Astrocyte (in vitro differentiated cells and primary cell): ENCODE results near the gene CDH13. TPM values are rescaled to one million over a fixed set of nuclear protein-coding genes. Genes with fewer than 3 reads are reported as not detected.

ENCODE experiments used
- DNase-seq: peaks from one replicate; pipeline ENCODE4 v3.0.0-alpha.2; 2010; ENCODE audit warnings: low read depth
- FAIRE-seq: peaks from 2 replicates; lab custom pipeline; 2011; peaks lifted over from hg19 to GRCh38; lab: Jason Lieb, UNC
- H2AFZ ChIP-seq: 2 replicates; pipeline ENCODE4 v1.6.0; 2012; ENCODE audit warnings: low read depth, low read length, inconsistent platforms
- H3K27ac ChIP-seq: 2 replicates; pipeline ENCODE4 v1.5.1; 2011; ENCODE audit warnings: low read depth, low read length, inconsistent platforms
- H3K27me3 ChIP-seq: 2 replicates; pipeline ENCODE4 v1.6.0; 2011; ENCODE audit warnings: low read length, inconsistent platforms; ENCODE audit not compliant: insufficient read depth
- H3K36me3 ChIP-seq: 2 replicates; pipeline ENCODE4 v1.5.1; 2011; ENCODE audit warnings: low read length, inconsistent platforms; ENCODE audit not compliant: insufficient read depth
- H3K4me1 ChIP-seq: 2 replicates; pipeline ENCODE4 v1.5.1; 2011; ENCODE audit warnings: low read length, inconsistent platforms; ENCODE audit not compliant: insufficient read depth
- H3K4me2 ChIP-seq: 2 replicates; pipeline ENCODE4 v1.6.0; 2012; ENCODE audit warnings: low read length, inconsistent platforms
- H3K4me3 ChIP-seq: 2 replicates; pipeline ENCODE4 v1.5.1; 2011; ENCODE audit warnings: low read depth, mild to moderate bottlenecking, low read length, inconsistent platforms; ENCODE audit not compliant: insufficient read depth
- H3K79me2 ChIP-seq: 2 replicates; pipeline ENCODE4 v1.6.0; 2012; ENCODE audit warnings: mild to moderate bottlenecking, low read length, inconsistent platforms; ENCODE audit not compliant: insufficient read depth
- H3K9ac ChIP-seq: 2 replicates; pipeline ENCODE4 v1.6.0; 2012; ENCODE audit warnings: mild to moderate bottlenecking, low read length, inconsistent platforms
- H3K9me3 ChIP-seq: 2 replicates; pipeline ENCODE4 v1.5.1; 2012; ENCODE audit warnings: low read depth, mild to moderate bottlenecking, low read length, inconsistent platforms; ENCODE audit not compliant: insufficient read depth
- H4K20me1 ChIP-seq: 2 replicates; pipeline ENCODE4 v1.6.0; 2012; ENCODE audit warnings: low read length, inconsistent platforms; ENCODE audit not compliant: insufficient read depth
- H3K27ac Mint-ChIP-seq: one replicate; pipeline ENCODE4 v1.8.0; 2021; ENCODE audit warnings: mild to moderate bottlenecking, mixed read lengths; ENCODE audit not compliant: unreplicated experiment
- H3K27me3 Mint-ChIP-seq: one replicate; pipeline ENCODE4 v1.8.0; 2021; ENCODE audit warnings: low read depth, mixed read lengths; ENCODE audit not compliant: unreplicated experiment
- H3K36me3 Mint-ChIP-seq: one replicate; pipeline ENCODE4 v1.8.0; 2021; ENCODE audit warnings: low read depth, mixed read lengths; ENCODE audit not compliant: unreplicated experiment
- H3K4me1 Mint-ChIP-seq: one replicate; pipeline ENCODE4 v1.8.0; 2021; ENCODE audit warnings: low read depth, mixed read lengths; ENCODE audit not compliant: unreplicated experiment
- H3K4me3 Mint-ChIP-seq: one replicate; pipeline ENCODE4 v1.8.0; 2021; ENCODE audit warnings: mild to moderate bottlenecking, moderate library complexity, mixed read lengths; ENCODE audit not compliant: unreplicated experiment
- H3K9me3 Mint-ChIP-seq: one replicate; pipeline ENCODE4 v1.8.0; 2021; ENCODE audit warnings: mild to moderate bottlenecking, mixed read lengths; ENCODE audit not compliant: unreplicated experiment
- CTCF ChIP-seq: IDR thresholded peaks from 2 replicates; pipeline ENCODE4 v1.5.1; 2011; ENCODE audit warnings: low read depth, mild to moderate bottlenecking, inconsistent platforms, low read length, moderate library complexity; ENCODE audit not compliant: insufficient read depth
- EZH2 ChIP-seq: IDR thresholded peaks from 2 replicates; pipeline ENCODE4 v1.6.1; 2012; ENCODE audit warnings: mild to moderate bottlenecking, low read length, inconsistent platforms; ENCODE audit not compliant: insufficient read depth
- total RNA-seq: library from RNA; stranded (reverse); gene quantifications from 2 replicates; pipeline ENCODE4 v1.2.1, GENCODE V29; 2021

CDH13 gene
- total RNA-seq, 1 donor from 2014 or later: 41.7 TPM

GRCh38 chr16:83258366-83258928, 631.7 kb downstream of the CDH13 start:
- Histone ChIP-seq H3K4me2 (no peak overlapping the region), H3K79me2 (no peaks in the 10 kb centered on the region), H3K27ac (no peak overlapping the region), H3K4me1 (no peaks in the 10 kb centered on the region), H4K20me1 (no peaks in the 10 kb centered on the region), H2AFZ (no peak overlapping the region), H3K36me3 (no peaks in the 10 kb centered on the region), H3K9ac (no peak overlapping the region), H3K4me3 (no peak overlapping the region), H3K27me3 (no peaks in the 10 kb centered on the region), H3K9me3 (no peaks in the 10 kb centered on the region)
- H3K36me3 Mint-ChIP-seq: no peaks in the 10 kb centered on the region
- TF ChIP-seq EZH2: no peak
- H3K4me1 Mint-ChIP-seq: no peaks in the 10 kb centered on the region
- H3K27me3 Mint-ChIP-seq: peaks cover 10% of the 10 kb centered on the region
- no peak overlapping the region for H3K27ac Mint-ChIP-seq
- no peak overlapping the region for H3K4me3 Mint-ChIP-seq
- FAIRE-seq (no peak), DNase-seq (no peak)
- no peaks in the 10 kb centered on the region for H3K9me3 Mint-ChIP-seq

DNA sequence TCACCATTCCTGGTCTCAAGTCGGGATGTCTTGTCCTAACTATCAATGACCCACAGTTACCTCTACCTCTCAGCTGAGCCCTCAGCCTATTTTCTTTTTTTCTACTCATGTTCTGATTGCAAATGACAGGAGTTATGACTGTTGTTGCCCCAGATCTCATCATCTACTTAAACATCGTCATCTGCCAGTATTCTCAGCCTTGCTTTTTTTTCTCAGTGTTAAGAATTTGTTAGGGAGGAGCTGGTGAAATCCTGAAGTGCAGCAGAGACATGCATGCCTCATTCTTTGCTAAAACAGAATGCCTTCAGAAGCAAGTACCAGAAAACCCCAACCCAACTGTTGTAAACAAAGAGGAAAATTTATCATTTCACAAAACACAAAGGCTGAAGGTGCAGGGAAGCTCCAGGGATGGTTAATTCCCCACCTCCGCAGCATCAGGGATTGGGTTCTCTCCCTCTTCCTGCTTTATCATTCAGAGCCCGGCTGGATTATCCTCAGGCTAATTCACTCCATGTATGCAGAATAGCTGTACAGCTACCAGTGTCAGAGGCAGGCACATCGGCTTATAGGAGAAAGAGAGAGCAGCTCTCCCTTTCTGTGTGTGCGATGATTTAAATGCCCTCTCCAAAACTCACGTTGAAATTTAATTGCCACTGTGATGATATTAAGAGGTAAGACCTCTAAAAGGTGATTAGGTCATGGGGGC, 640.2 kb downstream of the CDH13 start:
- H3K4me2 ChIP-seq: no peak overlapping the region
- no peak overlapping the region for H3K27ac ChIP-seq
- Mint-ChIP-seq H3K9me3 (no peaks in the 10 kb centered on the region), H3K27ac (no peak overlapping the region), H3K4me3 (no peak overlapping the region), H3K36me3 (peaks cover 1% of the 10 kb centered on the region), H3K4me1 (no peaks in the 10 kb centered on the region), H3K27me3 (peaks cover 2% of the 10 kb centered on the region)
- H3K36me3 ChIP-seq: no peaks in the 10 kb centered on the region
- no peak for FAIRE-seq
- no peaks in the 10 kb centered on the region for H3K27me3 ChIP-seq
- no peak overlapping the region for H3K4me3 ChIP-seq
- no peak overlapping the region for H3K9ac ChIP-seq
- TF ChIP-seq EZH2 (no peak), CTCF (no peak)
- no peaks in the 10 kb centered on the region for H3K9me3 ChIP-seq
- no peaks in the 10 kb centered on the region for H3K4me1 ChIP-seq
- no peaks in the 10 kb centered on the region for H3K79me2 ChIP-seq
- H2AFZ ChIP-seq: no peak overlapping the region
- no peaks in the 10 kb centered on the region for H4K20me1 ChIP-seq
- no peak for DNase-seq

DNA sequence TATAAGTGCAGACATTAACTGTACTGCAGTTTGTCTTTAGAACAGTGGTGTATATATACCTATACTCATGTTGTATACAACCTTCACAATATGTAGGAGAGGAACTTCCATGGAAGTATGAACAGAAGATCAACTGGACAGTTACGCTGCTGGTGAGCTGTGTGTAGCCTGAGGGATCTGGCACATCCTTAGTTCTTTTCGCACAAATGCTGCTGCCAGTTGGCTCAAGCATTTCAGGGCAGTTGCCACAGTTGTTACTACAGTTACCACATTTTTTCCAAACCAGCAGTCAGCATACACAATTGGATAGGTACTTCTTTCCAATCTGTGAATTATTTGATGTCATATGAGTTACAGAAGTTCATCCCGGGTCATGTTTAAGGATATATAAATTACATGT, 641.4 kb downstream of the CDH13 start:
- H3K4me3 ChIP-seq: no peak overlapping the region
- H3K27ac Mint-ChIP-seq: no peak overlapping the region
- no peak overlapping the region for H3K9ac ChIP-seq
- H3K27me3 Mint-ChIP-seq: peaks cover 2% of the 10 kb centered on the region
- DNase-seq: no peak
- no peaks in the 10 kb centered on the region for H3K9me3 ChIP-seq
- no peak overlapping the region for H2AFZ ChIP-seq
- no peak for FAIRE-seq
- H4K20me1 ChIP-seq: no peaks in the 10 kb centered on the region
- H3K79me2 ChIP-seq: no peaks in the 10 kb centered on the region
- H3K36me3 Mint-ChIP-seq: peaks cover 1% of the 10 kb centered on the region
- no peaks in the 10 kb centered on the region for H3K9me3 Mint-ChIP-seq
- no peaks in the 10 kb centered on the region for H3K4me1 ChIP-seq
- H3K4me1 Mint-ChIP-seq: no peaks in the 10 kb centered on the region
- H3K4me3 Mint-ChIP-seq: no peak overlapping the region
- H3K36me3 ChIP-seq: no peaks in the 10 kb centered on the region
- H3K27ac ChIP-seq: no peak overlapping the region
- H3K4me2 ChIP-seq: no peak overlapping the region
- H3K27me3 ChIP-seq: no peaks in the 10 kb centered on the region
- TF ChIP-seq EZH2 (no peak), CTCF (no peak)
